CD4-positive, alpha-beta T cell (primary cell): ENCODE results near the gene KCNN1. TPM values are rescaled to one million over a fixed set of nuclear protein-coding genes. Genes with fewer than 3 reads are reported as not detected.
"Not testable (repeated sequence)": the region's sequence is repeated elsewhere in the genome, so short reads cannot be mapped to it uniquely, and the experiment has no call there.

Experiments
- ATAC-seq: fragments of 200-7000 bp; cut with Tn5 transposase; one replicate; pipeline ENCODE4 v1.10.0; 2022; ENCODE audit warnings: mild to moderate bottlenecking; ENCODE audit not compliant: poor library complexity
- CTCF ChIA-PET: fragments of 350-600 bp; sonication (Branson Sonifier 250); formaldehyde crosslinking; loops from one replicate; lab custom pipeline; 2021; ENCODE audit warnings: antibody characterized with exemption, inconsistent platforms; lab: Charles Lee
- POLR2A ChIA-PET: fragments of 350-600 bp; sonication (Branson Sonifier 250); formaldehyde crosslinking; loops from one replicate; lab custom pipeline; 2021; ENCODE audit warnings: antibody characterized with exemption, inconsistent platforms; lab: Charles Lee
- DNase-seq, 14 experiments: peaks; one replicate each; pipeline ENCODE4 v3.0.0-alpha.2; 2013 to 2020; ENCODE audit warnings: mixed read lengths in 2 of 14
- H3K27ac ChIP-seq, 2 donors: one replicate each; pipeline versions ENCODE4 v1.5.1 to v1.7.0; 2013; ENCODE audit warnings: low read length in 2 of 2, low read depth in 1 of 2, mild to moderate bottlenecking in 1 of 2
- H3K27me3 ChIP-seq, 2 experiments: 1 replicate in 1 of 2; 2 replicates in 1 of 2; pipeline versions ENCODE4 v1.6.1 to v1.7.0; 2013; ENCODE audit warnings: low read length in 2 of 2, control low read depth in 1 of 2, mild to moderate bottlenecking in 1 of 2, moderate library complexity in 1 of 2; ENCODE audit not compliant: insufficient read depth in 2 of 2, control insufficient read depth in 1 of 2
- H3K36me3 ChIP-seq: one replicate; pipeline ENCODE4 v1.6.1; 2013; ENCODE audit warnings: low read length, control low read depth; ENCODE audit not compliant: insufficient read depth
- H3K4me1 ChIP-seq: one replicate; pipeline ENCODE4 v1.6.1; 2013; ENCODE audit warnings: low read length, control low read depth; ENCODE audit not compliant: insufficient read depth
- H3K4me3 ChIP-seq: one replicate; pipeline ENCODE4 v1.5.1; 2013; ENCODE audit warnings: mild to moderate bottlenecking, low read length, moderate library complexity
- H3K9me3 ChIP-seq, 2 experiments: 1 replicate in 1 of 2; 2 replicates in 1 of 2; pipeline versions ENCODE4 v1.6.1 to v1.7.0; 2013; ENCODE audit warnings: low read length in 2 of 2, mild to moderate bottlenecking in 2 of 2, control low read depth in 1 of 2, moderate library complexity in 1 of 2; ENCODE audit not compliant: control insufficient read depth in 1 of 2, insufficient read depth in 1 of 2
- H3K27ac Mint-ChIP-seq: one replicate; pipeline ENCODE4 v1.8.0; 2020; ENCODE audit warnings: mixed read lengths
- H3K27me3 Mint-ChIP-seq: one replicate; pipeline ENCODE4 v1.8.0; 2021; ENCODE audit warnings: mixed read lengths
- H3K36me3 Mint-ChIP-seq: one replicate; pipeline ENCODE4 v1.8.0; 2021; ENCODE audit warnings: low read depth, mixed read lengths
- H3K4me1 Mint-ChIP-seq: one replicate; pipeline ENCODE4 v1.8.0; 2021; ENCODE audit warnings: low read depth, mixed read lengths
- H3K4me3 Mint-ChIP-seq: one replicate; pipeline ENCODE4 v1.8.0; 2020; ENCODE audit warnings: mild to moderate bottlenecking, mixed read lengths
- H3K9me3 Mint-ChIP-seq: one replicate; pipeline ENCODE4 v1.8.0; 2020; ENCODE audit warnings: mixed read lengths
- CTCF ChIP-seq: fragments of 200-600 bp; IDR thresholded peaks from one replicate; pipeline ENCODE4 v1.8.0; 2022; ENCODE audit warnings: antibody characterized with exemption, mild to moderate bottlenecking
- intact Hi-C, 2 experiments: fragments of 100-400 bp; cut with DNase I in 1 of 2; cut with micrococcal nuclease in 1 of 2; formaldehyde crosslinking; loops; one replicate each; pipeline versions ENCODE4 v1.15.1 to v1.9.0; 2023 to 2025; cut with DNase I, micrococcal nuclease
- total RNA-seq, 174 experiments: library from RNA in 2 of 174; stranded (reverse) in 2 of 174; gene quantifications; one replicate each; pipeline ENCODE4 v1.2.3 and lab custom pipeline; 2021 to 2026

Gene KCNN1
- total RNA-seq, 2 experiments from 2014 or later: not detected

- no peaks in the 10 kb centered on the region for H3K36me3 ChIP-seq
- POLR2A ChIA-PET: interaction anchor here (0.6 to 2.7 kb wide), 33 partner anchors 10 to 304 kb away, joined by 3 to 19 read pairs (median 6); partner anchors contain the start of genes CCDC124, FCHO1, IL12RB1 and JAK3
- Mint-ChIP-seq H3K27me3 (peaks cover 4% of the 10 kb centered on the region), H3K4me3 (peak overlapping the region; percentile 93), H3K9me3 (no peaks in the 10 kb centered on the region), H3K36me3 (peaks cover 6% of the 10 kb centered on the region), H3K27ac (peak overlapping the region; percentile 98), H3K4me1 (peaks cover 28% of the 10 kb centered on the region)
- ATAC-seq (peak; percentile 80), DNase-seq (peak; percentile 80 to 99 (median 94))
- peak overlapping the region; percentile 92 for H3K4me3 ChIP-seq
- H3K27me3 ChIP-seq: no peaks in the 10 kb centered on the region
- H3K27ac ChIP-seq: peak overlapping the region; percentile 91 to 95
- intact Hi-C loops: loop anchor here (2.0 to 5.0 kb wide), 3 partner anchors 116 to 151 kb away; partner anchors contain the start of genes PIK3R2 (in 1 of the 2) and RPL18A (in 1 of the 2)
- TF ChIP-seq CTCF: no peak
- CTCF ChIA-PET: interaction anchor here (0.6 to 2.6 kb wide), 8 partner anchors 14 to 142 kb away, joined by 3 to 14 read pairs (median 4); partner anchors contain the start of genes CCDC124 and RPL18A
- H3K9me3 ChIP-seq: no peaks in the 10 kb centered on the region
- peaks cover 49% of the 10 kb centered on the region for H3K4me1 ChIP-seq
Measured at GRCh38 chr19:18000915-18001776, 34.2 kb downstream of the KCNN1 start.

DNA sequence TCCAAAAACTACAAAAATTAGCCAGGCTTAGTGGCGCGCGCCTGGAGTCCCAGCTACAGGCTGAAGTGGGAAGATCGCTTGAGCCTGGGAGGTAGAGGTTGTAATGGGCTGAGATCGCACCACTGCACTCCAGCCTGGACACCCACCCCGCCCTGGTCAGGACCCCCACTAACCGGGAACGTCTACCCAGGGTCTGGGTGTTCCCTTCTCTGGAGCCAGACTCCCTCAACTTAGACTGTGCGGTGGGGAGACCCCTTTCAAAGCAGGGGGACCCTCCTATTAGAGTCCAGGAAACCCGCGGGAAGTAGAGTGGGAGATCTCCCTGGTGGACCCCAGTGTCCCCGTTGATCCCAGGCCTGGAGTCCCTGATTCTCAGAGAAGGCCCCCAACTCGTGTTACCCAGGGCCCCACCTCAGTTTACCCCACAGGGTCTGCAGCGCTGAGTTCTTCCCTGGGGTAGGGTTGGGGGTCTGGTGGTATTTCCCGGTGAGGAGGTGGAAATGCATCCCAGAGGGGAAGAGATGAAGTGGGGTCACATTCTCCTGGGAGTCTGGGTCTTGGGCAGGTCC lies 35.0 kb downstream of the KCNN1 start:
- POLR2A ChIA-PET: interaction anchor here (0.8 to 2.7 kb wide), 21 partner anchors 11 to 280 kb away, joined by 4 to 19 read pairs (median 7); partner anchors contain the start of genes CCDC124, IL12RB1, JAK3 and JUND
- Histone ChIP-seq H3K4me3 (peak overlapping the region; percentile 92), H3K27ac (peak overlapping the region; percentile 82 to 95), H3K9me3 (no peaks in the 10 kb centered on the region), H3K27me3 (no peaks in the 10 kb centered on the region), H3K4me1 (peaks cover 50% of the 10 kb centered on the region), H3K36me3 (peaks cover 4% of the 10 kb centered on the region)
- Mint-ChIP-seq H3K36me3 (peaks cover 12% of the 10 kb centered on the region), H3K4me3 (peak overlapping the region; percentile 93), H3K27me3 (peaks cover 3% of the 10 kb centered on the region), H3K9me3 (no peaks in the 10 kb centered on the region), H3K4me1 (peaks cover 28% of the 10 kb centered on the region), H3K27ac (peak overlapping the region; percentile 92)
- CTCF ChIA-PET: interaction anchor here (0.6 to 2.6 kb wide), 4 partner anchors 13 to 70 kb away, joined by 3 to 14 read pairs (median 4); partner anchors contain the start of gene CCDC124
- ATAC-seq (no peak), DNase-seq (no peak)
- intact Hi-C loops: loop anchor here (2.0 to 5.0 kb wide), 3 partner anchors 115 to 150 kb away; partner anchors contain the start of genes PIK3R2 (in 1 of the 2) and RPL18A (in 1 of the 2)
- TF ChIP-seq CTCF: no peak

DNA sequence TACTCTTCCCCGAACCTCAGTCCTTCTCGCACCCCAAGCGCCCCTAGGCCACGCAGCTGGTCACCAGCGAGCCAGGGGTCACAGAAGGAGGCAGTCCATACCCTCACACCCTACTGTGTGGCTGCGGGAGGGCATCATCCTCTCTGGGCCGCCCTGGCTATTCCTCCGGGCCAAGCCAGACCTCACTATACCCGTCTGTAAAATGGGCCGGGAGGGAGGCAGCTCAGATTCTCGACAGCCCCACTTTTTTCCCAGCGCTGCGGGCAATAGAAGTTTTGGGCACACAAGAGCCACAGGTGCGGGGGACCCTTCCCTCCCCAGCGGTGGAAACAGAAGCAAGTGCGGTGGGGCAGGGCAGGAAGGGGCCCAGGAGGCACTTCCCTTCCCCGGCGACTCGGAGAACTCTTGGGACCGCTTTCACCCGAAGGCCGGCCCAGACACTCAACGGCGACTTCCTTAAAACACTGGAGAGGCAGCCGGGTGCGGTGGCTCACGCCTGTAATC lies 35.5 kb downstream of the KCNN1 start:
- peaks cover 5% of the 10 kb centered on the region for H3K27me3 Mint-ChIP-seq
- DNase-seq (peak in 5 of 14 experiments; percentile 10 to 64 (median 50)), ATAC-seq (no peak)
- H3K36me3 Mint-ChIP-seq: peaks cover 18% of the 10 kb centered on the region
- peak overlapping the region; percentile 93 for H3K4me3 Mint-ChIP-seq
- Histone ChIP-seq H3K4me1 (peaks cover 50% of the 10 kb centered on the region), H3K4me3 (peak overlapping the region; percentile 92), H3K9me3 (no peaks in the 10 kb centered on the region), H3K27ac (peak overlapping the region; percentile 82 to 95), H3K27me3 (no peaks in the 10 kb centered on the region), H3K36me3 (peaks cover 5% of the 10 kb centered on the region)
- H3K4me1 Mint-ChIP-seq: peaks cover 30% of the 10 kb centered on the region
- no peak for TF ChIP-seq CTCF
- H3K27ac Mint-ChIP-seq: peak overlapping the region; percentile 92
- intact Hi-C loops: loop anchor here in 1 of 2 experiments (5.0 kb wide), 2 partner anchors 115 to 150 kb away; partner anchors contain the start of gene PIK3R2
- H3K9me3 Mint-ChIP-seq: no peaks in the 10 kb centered on the region
- CTCF ChIA-PET: interaction anchor here (1.7 kb wide), 1 partner anchor 70 kb away, joined by 6 read pairs; the partner anchor contains the start of gene CCDC124
- POLR2A ChIA-PET: interaction anchor here (1.3 to 2.7 kb wide), 4 partner anchors 42 to 115 kb away, joined by 5 to 19 read pairs (median 10); no protein-coding TSS in a partner anchor

- H3K27ac ChIP-seq, H3K27me3 Mint-ChIP-seq, H3K27me3 ChIP-seq, POLR2A ChIA-PET, H3K4me3 Mint-ChIP-seq, H3K27ac Mint-ChIP-seq, H3K4me3 ChIP-seq, H3K9me3 ChIP-seq, ATAC-seq, H3K9me3 Mint-ChIP-seq, DNase-seq: not testable (repeated sequence)
- intact Hi-C loops: loop anchor here in 1 of 2 experiments (2.0 kb wide), 1 partner anchor 161 kb away; no protein-coding TSS in a partner anchor
- H3K4me1 Mint-ChIP-seq: peaks cover 32% of the 10 kb centered on the region
- Histone ChIP-seq H3K36me3 (peaks cover 28% of the 10 kb centered on the region), H3K4me1 (peaks cover 69% of the 10 kb centered on the region)
- CTCF ChIA-PET: interaction anchor here (3.0 kb wide), 1 partner anchor 18 kb away, joined by 13 read pairs; no protein-coding TSS in a partner anchor
- peaks cover 42% of the 10 kb centered on the region for H3K36me3 Mint-ChIP-seq
Measured at GRCh38 chr19:18005750-18006149, 38.8 kb downstream of the KCNN1 start.
